Muscle layer of duodenum (tissue), 2 donors: ENCODE results near the gene KLHDC3.

ENCODE experiments used
- H3K27ac ChIP-seq: one replicate; pipeline ENCODE4 v1.7.0; 2013; ENCODE audit warnings: mild to moderate bottlenecking, low read length
- H3K27me3 ChIP-seq: one replicate; pipeline ENCODE4 v1.7.0; 2013; ENCODE audit warnings: low read depth, mild to moderate bottlenecking, control low read depth, low read length
- H3K36me3 ChIP-seq, 2 donors: one replicate each; pipeline ENCODE4 v1.7.0; 2013; ENCODE audit warnings: low read length in 2 of 2, control low read depth in 1 of 2, mild to moderate bottlenecking in 1 of 2; ENCODE audit not compliant: insufficient read depth in 2 of 2, control insufficient read depth in 1 of 2
- H3K4me1 ChIP-seq, 2 donors: one replicate each; pipeline ENCODE4 v1.7.0; 2013; ENCODE audit warnings: low read length in 2 of 2, mild to moderate bottlenecking in 2 of 2, control low read depth in 1 of 2, moderate library complexity in 1 of 2; ENCODE audit not compliant: insufficient read depth in 2 of 2, control insufficient read depth in 1 of 2
- H3K4me3 ChIP-seq, 2 donors: one replicate each; pipeline ENCODE4 v1.7.0; 2013; ENCODE audit warnings: low read length in 2 of 2, low read depth in 1 of 2, mild to moderate bottlenecking in 1 of 2
- H3K9me3 ChIP-seq, 2 donors: one replicate each; pipeline ENCODE4 v1.7.0; 2013; ENCODE audit warnings: low read length in 2 of 2, control low read depth in 1 of 2, mild to moderate bottlenecking in 1 of 2; ENCODE audit not compliant: control insufficient read depth in 1 of 2
- donor health status: healthy.

KLHDC3 gene

DNA sequence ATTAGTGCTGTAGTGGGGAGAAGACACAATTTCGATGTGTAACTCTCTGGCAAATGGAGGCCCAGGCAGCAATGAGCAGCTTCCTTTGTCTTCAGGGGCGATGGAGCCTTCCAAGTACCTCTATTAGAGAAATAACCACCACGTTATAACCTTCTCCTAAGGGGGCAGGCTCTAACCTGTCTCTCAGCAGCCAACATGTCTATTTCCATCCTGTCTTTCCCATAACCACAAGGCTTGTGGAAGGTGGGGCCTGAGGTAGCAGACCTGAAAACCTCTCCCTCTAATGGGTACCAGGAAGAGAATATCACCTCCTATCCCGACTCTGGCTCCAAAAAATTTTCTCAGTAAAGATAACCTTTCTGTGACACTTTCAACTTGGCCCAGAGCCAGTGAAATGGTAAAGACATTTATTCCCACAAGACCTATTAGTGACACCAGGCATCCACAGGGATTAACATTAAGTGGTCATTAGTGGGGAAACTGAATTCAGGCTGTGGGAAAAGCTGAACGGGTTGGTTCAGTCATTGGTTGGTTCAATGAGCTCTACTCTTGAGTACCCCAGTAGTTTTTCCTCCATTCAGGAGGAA, 39.0 kb upstream of the KLHDC3 start:
- Histone ChIP-seq H3K27me3 (no peaks in the 10 kb centered on the region), H3K9me3 (no peaks in the 10 kb centered on the region), H3K4me3 (no peak overlapping the region), H3K36me3 (peaks cover 2 to 12% of the 10 kb centered on the region in 2 donors), H3K4me1 (peaks cover 11 to 22% of the 10 kb centered on the region in 2 donors), H3K27ac (no peak overlapping the region)

DNA sequence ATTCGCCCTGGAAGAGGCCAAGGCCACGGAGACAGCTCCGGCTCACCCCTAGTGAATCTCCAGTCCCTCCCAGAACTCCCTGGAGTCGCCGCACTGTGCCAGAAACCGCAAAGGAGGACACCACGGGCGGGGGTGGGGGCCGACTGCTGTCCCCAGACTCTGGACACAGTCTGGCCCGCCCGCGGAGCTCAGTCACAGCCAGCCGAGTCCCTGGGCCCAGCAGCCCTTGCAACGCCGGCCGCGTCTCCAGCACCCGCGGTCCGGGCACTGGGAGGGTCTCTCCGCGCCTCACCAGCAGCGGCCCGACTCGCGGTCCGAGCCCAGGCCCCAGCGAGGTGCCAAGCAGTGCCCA, 35.6 kb upstream of the KLHDC3 start:
- Histone ChIP-seq H3K27me3 (no peaks in the 10 kb centered on the region), H3K4me3 (peak overlapping the region; percentile 83 to 84), H3K27ac (peak overlapping the region; percentile 83), H3K4me1 (peaks cover 11 to 23% of the 10 kb centered on the region in 2 donors), H3K36me3 (peaks cover 0 to 7% of the 10 kb centered on the region in 2 donors), H3K9me3 (no peaks in the 10 kb centered on the region)

DNA sequence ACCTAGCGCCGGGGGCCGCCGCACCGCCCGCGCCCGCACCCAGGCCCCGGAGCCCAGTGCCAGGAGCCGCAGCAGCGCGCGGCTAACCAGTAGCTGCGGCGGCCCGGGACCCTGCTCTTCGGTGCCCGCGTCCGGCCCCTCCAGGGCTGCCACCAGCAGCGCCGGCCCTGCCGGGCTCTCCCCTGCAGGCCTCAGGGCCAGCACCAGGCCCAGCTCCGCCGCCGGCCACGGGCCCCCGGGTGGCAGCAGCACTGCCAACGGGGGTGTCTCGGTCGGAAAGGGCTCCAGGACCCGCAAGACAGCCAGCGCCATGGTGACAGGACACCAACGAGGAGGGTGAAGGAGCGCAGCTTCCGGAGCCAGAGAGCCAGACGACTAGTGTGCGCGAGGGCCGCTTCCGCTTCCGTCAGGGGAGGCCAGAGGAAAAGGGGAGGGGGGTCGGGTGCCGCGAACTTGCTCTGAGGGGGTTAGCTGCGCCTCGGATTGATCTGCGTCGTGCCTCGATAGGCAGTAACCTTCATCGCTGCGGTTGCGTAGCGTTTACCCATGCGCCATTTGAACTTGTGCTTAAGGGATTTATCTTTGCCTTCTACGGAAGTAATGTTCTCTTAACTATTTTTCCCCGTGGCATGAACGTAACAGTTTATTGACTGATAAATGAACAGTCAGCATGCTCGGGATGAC, 35.1 kb upstream of the KLHDC3 start, which contains the start of gene PEX6:
TSS of gene PEX6 (minus strand) at position 343 of the 684 bp plus-strand sequence. CDS start at position 312, 31 bp downstream.
- H3K27me3 ChIP-seq = no peaks in the 10 kb centered on the region
- H3K36me3 ChIP-seq = peaks cover 0 to 1% of the 10 kb centered on the region in 2 donors
- H3K4me1 ChIP-seq = peaks cover 11 to 28% of the 10 kb centered on the region in 2 donors
- no peaks in the 10 kb centered on the region for H3K9me3 ChIP-seq
- H3K27ac ChIP-seq = peak within 1 kb of the TSS; percentile 83
- peak within 1 kb of the TSS; percentile 83 to 84 for H3K4me3 ChIP-seq

DNA sequence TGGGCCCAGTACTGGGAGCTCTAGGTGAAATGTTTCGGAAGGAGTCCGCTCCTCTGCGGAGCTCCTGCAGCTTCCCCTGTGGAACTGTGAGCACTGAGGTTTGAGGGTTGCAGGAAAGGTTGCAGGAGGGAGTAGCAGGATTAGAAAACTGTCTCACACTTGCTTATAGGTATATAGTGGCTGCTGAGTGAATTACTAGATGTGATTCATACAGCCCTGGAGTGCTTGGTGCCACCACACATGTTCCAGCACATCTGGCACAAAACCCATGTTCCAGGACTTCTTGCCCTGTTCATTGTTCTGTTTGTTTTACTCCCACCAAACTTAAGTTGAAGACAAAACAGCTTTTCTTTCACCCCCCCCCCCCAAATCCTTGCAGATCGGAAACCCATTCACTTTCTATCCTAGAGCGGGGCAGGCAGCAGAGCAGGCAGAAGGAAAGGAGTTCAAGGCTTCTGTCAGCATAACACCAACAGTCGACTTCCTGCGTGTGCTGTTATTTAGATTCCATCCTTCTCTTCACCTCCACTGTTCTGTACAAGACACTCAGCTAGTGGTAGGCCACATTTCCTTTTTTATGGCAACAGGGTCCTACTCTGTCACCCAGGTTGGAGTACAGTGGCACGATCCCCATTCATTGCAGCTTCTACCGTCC, 34.4 kb upstream of the KLHDC3 start:
- no peaks in the 10 kb centered on the region for H3K9me3 ChIP-seq

DNA sequence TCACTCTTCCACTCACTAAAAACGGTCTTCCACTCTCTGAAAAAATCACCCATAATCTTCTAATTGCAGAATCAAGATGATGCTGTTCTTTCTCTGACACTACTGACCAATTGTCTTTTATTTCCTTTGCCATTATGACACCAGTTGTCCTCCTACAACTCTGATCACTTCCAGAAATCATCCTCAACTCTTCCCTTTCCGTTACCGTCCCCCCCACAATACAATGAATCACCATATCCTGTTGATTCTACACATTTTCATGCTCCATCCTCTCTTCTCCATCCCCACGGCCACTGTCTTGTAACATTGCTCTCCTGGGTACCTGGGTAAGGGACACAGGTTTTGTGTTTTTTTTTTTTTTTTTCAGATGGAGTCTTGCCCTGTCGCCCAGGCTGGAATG, 32.2 kb upstream of the KLHDC3 start:
- no peaks in the 10 kb centered on the region for H3K27me3 ChIP-seq
- no peak overlapping the region for H3K4me3 ChIP-seq
- no peak overlapping the region for H3K27ac ChIP-seq
- no peaks in the 10 kb centered on the region for H3K36me3 ChIP-seq
- no peaks in the 10 kb centered on the region for H3K9me3 ChIP-seq
- peaks cover 19 to 42% of the 10 kb centered on the region in 2 donors for H3K4me1 ChIP-seq

More for the DNA sequence above, 34.4 kb upstream of the KLHDC3 start:
- Histone ChIP-seq H3K4me3 (peak overlapping the region; percentile 83 to 84), H3K4me1 (peaks cover 11 to 29% of the 10 kb centered on the region in 2 donors), H3K36me3 (no peaks in the 10 kb centered on the region), H3K27ac (peak overlapping the region; percentile 83), H3K27me3 (no peaks in the 10 kb centered on the region)

DNA sequence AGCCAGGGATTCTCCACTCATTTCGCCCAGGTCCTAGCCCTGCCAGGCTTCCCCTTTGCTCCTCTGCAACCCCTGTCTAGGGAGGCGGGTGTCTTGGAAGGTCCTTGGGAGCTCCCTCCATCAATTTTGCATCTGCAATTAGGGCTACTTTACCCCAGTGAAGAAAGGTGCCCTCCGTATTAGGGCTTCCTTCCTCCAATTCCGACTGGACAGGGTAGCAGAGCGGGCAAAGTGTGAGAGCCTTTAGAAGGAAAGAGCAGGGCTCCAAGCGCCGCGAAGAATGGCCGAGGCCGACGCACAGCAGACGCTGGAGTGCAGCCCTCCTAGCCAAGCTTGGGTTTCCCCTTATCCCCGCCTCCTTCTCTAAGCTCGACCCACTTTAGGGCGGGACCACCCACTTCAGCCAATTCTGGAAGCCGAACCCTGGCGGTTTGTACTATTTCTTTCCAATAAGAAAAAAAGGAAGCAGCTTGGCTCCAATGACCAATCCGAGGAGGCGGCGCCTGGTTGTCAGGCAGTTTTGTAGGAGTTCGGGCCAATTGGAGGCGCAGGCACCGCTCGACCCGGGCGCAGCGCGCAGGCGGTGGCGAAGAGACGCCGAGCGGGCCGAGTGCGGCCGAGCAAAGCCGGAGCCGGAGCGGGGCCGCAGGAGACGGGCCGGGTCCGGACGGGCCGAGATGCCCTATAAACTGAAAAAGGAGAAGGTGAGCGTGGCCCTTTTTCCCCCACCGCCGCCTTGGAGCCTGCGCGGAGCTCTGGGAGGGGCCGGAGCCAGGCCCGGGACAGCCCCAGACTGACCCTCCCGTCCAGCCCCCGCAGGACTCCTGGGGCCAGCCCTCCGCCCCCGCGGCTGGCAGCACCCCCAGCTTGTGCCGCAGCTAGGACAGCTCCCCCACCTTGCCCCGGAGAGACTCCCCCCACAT, 29.8 kb upstream of the KLHDC3 start, which contains the start of gene PPP2R5D:
TSS of gene PPP2R5D (plus strand) at position 570 of the 923 bp plus-strand sequence. CDS start at position 678, 108 bp downstream.
- H3K27me3 ChIP-seq = no peaks in the 10 kb centered on the region
- H3K9me3 ChIP-seq = no peaks in the 10 kb centered on the region
- H3K36me3 ChIP-seq = peaks cover 4 to 6% of the 10 kb centered on the region in 2 donors
- H3K4me1 ChIP-seq = peaks cover 31 to 46% of the 10 kb centered on the region in 2 donors
- peak within 1 kb of the TSS; percentile 84 for H3K27ac ChIP-seq
- peak within 1 kb of the TSS; percentile 82 to 83 for H3K4me3 ChIP-seq

DNA sequence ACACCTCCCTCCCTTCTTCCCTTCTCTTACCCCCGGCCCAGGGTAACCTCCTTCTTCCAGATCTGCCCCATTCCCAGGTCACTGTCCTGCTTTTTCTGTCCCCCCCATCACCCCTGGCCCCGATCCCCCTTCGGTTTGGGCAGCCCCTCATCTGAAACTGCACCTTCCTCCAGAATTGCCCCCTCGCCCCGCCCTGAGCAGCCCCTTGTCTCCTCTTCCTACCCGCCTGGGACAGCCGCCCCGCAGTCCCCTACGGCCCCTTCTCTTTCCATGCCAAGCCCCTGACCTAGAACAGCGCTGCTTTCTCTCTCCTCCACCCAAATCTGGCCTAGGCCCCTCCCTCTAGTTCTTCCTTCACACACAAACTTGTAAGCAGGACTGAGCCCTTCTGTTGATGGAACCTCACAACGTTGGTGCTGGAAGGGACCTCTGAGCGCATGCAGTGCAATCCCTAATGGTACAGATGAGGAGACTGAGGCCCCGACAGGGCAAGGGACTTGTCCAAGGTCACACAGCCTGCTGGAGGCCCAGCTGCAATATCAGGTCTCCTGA, 29.0 kb upstream of the KLHDC3 start:
- peaks cover 24 to 41% of the 10 kb centered on the region in 2 donors for H3K4me1 ChIP-seq
- H3K27me3 ChIP-seq = no peaks in the 10 kb centered on the region
- H3K36me3 ChIP-seq = peaks cover 11 to 14% of the 10 kb centered on the region in 2 donors
- H3K9me3 ChIP-seq = no peaks in the 10 kb centered on the region
- peak overlapping the region; percentile 82 to 83 for H3K4me3 ChIP-seq
- H3K27ac ChIP-seq = peak overlapping the region; percentile 33

DNA sequence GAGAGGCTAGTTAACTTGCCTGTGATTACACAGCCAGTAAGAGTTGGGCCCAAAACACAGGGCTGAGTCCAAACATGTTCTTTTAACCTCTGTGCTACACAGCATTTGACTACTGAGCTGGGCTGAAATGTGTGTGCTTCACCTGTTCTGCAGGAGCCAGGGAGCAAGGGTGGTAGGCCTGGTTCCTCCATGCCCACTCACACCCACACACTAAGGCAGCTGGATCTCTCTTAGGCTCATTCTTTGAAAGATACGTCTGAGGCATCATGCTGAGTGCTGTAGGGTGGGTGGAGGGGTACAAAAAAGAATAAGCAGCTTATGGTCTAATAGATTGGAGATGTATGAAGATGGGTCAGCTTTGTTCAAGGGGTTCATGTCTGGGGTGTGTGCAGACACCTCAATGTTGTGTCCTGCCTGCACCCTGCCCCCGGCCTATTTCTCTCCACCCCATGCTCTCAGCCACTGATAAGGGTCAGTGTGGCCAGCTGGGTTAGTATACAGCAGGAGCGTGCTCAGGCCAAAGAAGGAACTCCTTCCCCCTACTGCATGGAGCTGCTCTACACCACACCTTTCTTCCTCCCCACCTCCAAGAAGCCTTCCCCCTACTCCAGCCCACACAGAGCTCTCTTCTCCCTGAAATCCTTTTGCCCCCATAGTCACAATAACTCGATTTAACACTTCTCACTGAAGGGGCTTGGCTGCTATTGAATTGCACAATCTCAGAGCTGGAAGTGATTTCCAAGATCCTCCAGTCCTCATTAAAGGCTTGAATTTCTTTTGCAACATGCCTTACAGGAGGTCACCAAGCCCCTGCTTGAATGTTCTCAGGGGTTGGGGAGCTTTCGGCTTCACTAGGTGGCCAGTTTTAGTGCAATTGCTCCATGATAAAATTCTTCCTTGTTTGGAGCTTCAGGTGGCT, 26.3 kb upstream of the KLHDC3 start:
- Histone ChIP-seq H3K27me3 (no peaks in the 10 kb centered on the region), H3K27ac (no peak overlapping the region), H3K4me1 (peaks cover 24 to 39% of the 10 kb centered on the region in 2 donors), H3K4me3 (no peak overlapping the region), H3K9me3 (no peaks in the 10 kb centered on the region), H3K36me3 (peaks cover 14 to 17% of the 10 kb centered on the region in 2 donors)

DNA sequence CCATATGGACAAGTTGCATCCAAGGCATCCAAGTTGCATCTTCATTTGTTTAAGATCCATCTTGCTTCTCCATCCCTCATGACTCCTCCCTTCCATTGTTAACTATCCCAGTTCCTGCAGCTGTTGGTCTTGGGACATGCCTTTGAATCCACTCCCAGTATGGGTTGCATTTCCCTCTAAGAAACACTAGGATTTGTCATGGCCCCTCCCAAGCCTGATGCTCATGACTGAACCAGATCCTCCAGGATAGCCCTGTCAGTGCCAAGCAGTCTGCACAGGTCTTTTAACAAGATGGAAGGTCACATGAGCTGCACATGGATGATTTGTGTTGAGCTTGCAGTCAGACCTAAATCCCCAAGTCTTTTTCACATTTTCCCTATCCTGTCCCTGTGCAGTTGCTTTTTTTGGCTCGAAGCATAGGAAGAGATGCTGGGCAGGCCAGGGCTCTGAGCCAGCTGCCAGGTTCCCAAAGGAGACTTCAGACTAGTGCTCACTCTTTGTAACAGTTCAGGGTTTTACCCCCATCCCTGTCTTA, 25.5 kb upstream of the KLHDC3 start:
- peaks cover 24 to 39% of the 10 kb centered on the region in 2 donors for H3K4me1 ChIP-seq
- no peaks in the 10 kb centered on the region for H3K27me3 ChIP-seq
- H3K27ac ChIP-seq = no peak overlapping the region
- no peak overlapping the region for H3K4me3 ChIP-seq
- H3K36me3 ChIP-seq = peaks cover 17% of the 10 kb centered on the region in 2 donors
- H3K9me3 ChIP-seq = no peaks in the 10 kb centered on the region
